GM13977 (cell line): ENCODE results near the gene HOXC11.

Source experiments
- DNase-seq: peaks from one replicate; pipeline ENCODE4 v3.0.0; 2012; ENCODE audit warnings: low spot score
- CTCF ChIP-seq: IDR thresholded peaks from 2 replicates; pipeline ENCODE4 v1.5.1; 2012; ENCODE audit warnings: mild to moderate bottlenecking, control low read depth; ENCODE audit not compliant: insufficient read depth; ENCODE audit errors: extremely low read depth, missing control alignments
- in situ Hi-C: fragments of 300-500 bp; cut with MboI; formaldehyde crosslinking; loops from one replicate; pipeline ENCODE4 v1.12.0; 2022; ENCODE audit warnings: low sequenced_read_pairs, low pct_unique_long_range_greater_than_20kb, mixed read lengths, inconsistent platforms; ENCODE audit not compliant: unreplicated experiment

HOXC11 gene

DNA sequence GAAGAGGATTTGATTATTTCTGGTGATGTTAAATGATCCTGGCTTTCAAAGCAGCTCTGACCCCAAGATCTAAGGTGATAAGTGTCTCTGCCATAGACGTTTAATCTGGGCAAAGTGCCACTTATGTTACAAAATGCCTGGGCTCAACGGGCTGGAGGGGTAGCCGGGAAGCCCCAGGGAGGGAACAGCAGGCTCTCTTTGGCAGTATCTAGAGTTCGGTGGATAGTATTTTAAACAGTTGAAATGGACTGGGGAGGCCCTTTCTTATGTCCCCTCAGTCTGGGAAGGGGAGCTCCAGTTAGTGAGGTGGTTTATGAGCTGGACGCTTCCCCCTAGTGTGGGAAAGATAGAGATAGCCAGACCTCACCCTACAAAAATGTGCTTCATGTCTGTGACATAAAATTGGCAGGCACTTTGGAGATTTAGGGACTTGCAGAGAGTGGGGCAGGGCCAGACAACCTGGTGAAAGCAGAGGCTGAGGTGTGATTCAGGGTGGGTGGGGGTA lies 5.5 kb upstream of the HOXC11 start:
- in situ Hi-C loops: no loop called here
- no peak for DNase-seq
- TF ChIP-seq CTCF: no peak

GRCh38 chr12:53968214-53969127 lies 4.5 kb upstream of the HOXC11 start:
- no peak for DNase-seq
- in situ Hi-C loops: no loop called here
- no peak for TF ChIP-seq CTCF

DNA sequence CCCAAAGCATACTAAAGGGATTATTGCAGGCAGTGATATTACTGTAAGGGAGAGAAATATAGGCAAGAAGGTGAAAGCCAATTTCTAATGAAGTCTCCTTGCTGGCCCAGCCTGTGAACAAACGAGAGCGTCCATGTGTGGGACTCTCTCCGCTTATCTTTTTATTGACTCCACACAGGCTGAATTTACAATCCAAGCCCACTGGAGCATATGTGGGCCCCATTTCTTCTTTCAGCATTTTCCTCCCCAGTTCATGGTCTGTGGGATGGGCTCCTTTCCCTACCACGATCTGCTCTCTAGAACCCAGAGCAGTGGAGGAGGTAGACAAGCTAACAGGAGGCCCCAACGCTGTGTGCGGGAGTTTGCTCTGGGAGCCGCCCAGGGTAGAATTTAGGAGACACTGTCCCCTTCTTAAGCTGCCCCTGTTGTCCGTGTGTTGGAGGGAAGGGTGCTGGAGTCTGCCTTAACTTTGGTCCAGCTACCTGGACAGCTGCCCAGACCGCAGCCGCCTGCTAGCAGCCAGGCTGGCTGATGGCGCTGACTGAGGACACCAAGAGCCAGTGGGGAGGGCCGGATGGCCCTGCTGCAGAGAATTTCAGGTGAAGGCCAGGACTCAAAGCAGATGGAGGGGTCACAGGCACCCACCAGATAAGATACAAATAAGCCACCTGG lies 3.2 kb upstream of the HOXC11 start:
- no peak for TF ChIP-seq CTCF
- DNase-seq: no peak
- in situ Hi-C loops: no loop called here

GRCh38 chr12:53970451-53970850 lies 2.5 kb upstream of the HOXC11 start:
- DNase-seq: no peak
- in situ Hi-C loops: no loop called here
- no peak for TF ChIP-seq CTCF

GRCh38 chr12:53971129-53971528 lies 1.8 kb upstream of the HOXC11 start:
- in situ Hi-C loops: no loop called here
- DNase-seq: no peak
- no peak for TF ChIP-seq CTCF

- in situ Hi-C loops: no loop called here
- no peak for DNase-seq
- no peak for TF ChIP-seq CTCF
Observed at GRCh38 chr12:53971686-53972085, 1.2 kb upstream of the HOXC11 start.
